Liver (tissue), 9 donors: ENCODE results near the gene RALB. TPM values are rescaled to one million over a fixed set of nuclear protein-coding genes. Genes with fewer than 3 reads are reported as not detected.

ENCODE experiments used
- DNase-seq: peaks from one replicate; pipeline ENCODE4 v3.0.0-alpha.2; 2017; ENCODE audit warnings: low spot score
- H3K27ac ChIP-seq, 2 donors: one replicate each; pipeline ENCODE4 v1.7.0; 2013; ENCODE audit warnings: inconsistent platforms in 2 of 2, low read length in 2 of 2, control low read depth in 1 of 2, low read depth in 1 of 2, mild to moderate bottlenecking in 1 of 2
- H3K27me3 ChIP-seq, 4 donors: one replicate each; pipeline versions ENCODE4 v1.6.1 to v1.7.0; 2013; ENCODE audit warnings: low read length in 3 of 4, inconsistent platforms in 1 of 4, mild to moderate bottlenecking in 1 of 4, moderate library complexity in 1 of 4; ENCODE audit not compliant: control insufficient read depth in 4 of 4, insufficient read depth in 4 of 4
- H3K36me3 ChIP-seq, 4 donors: one replicate each; pipeline versions ENCODE4 v1.6.1 to v1.7.0; 2013; ENCODE audit warnings: low read length in 3 of 4, mild to moderate bottlenecking in 3 of 4, low read depth in 1 of 4, moderate library complexity in 1 of 4; ENCODE audit not compliant: control insufficient read depth in 4 of 4, insufficient read depth in 3 of 4
- H3K4me1 ChIP-seq, 4 donors: one replicate each; pipeline versions ENCODE4 v1.6.1 to v1.7.0; 2013; ENCODE audit warnings: low read length in 3 of 4, mild to moderate bottlenecking in 3 of 4, moderate library complexity in 1 of 4; ENCODE audit not compliant: control insufficient read depth in 4 of 4, insufficient read depth in 4 of 4
- H3K4me3 ChIP-seq, 3 donors: one replicate each; pipeline versions ENCODE4 v1.6.1 to v1.7.0; 2013; ENCODE audit warnings: low read length in 3 of 3, control low read depth in 1 of 3, low read depth in 1 of 3, mild to moderate bottlenecking in 1 of 3
- H3K9ac ChIP-seq, 2 donors: one replicate each; pipeline ENCODE4 v1.7.0; 2013; ENCODE audit warnings: low read length in 2 of 2, mild to moderate bottlenecking in 2 of 2, moderate library complexity in 2 of 2, control low read depth in 1 of 2, low read depth in 1 of 2
- H3K9me3 ChIP-seq, 4 donors: one replicate each; pipeline versions ENCODE4 v1.6.1 to v1.7.0; 2013; ENCODE audit warnings: low read length in 3 of 4; ENCODE audit not compliant: control insufficient read depth in 4 of 4
- ATF3 ChIP-seq: IDR thresholded peaks from 2 replicates; pipeline ENCODE4 v1.6.1; 2016; ENCODE audit warnings: antibody characterized with exemption
- CTCF ChIP-seq: fragments of 150-350 bp; IDR thresholded peaks from 2 replicates; pipeline ENCODE4 v1.5.1; 2017; ENCODE audit warnings: improper control_type of control experiment, low read depth, low read length; ENCODE audit not compliant: missing input control
- EGR1 ChIP-seq, 2 donors: IDR thresholded peaks; 2 replicates each; pipeline ENCODE4 v1.6.1; 2016 to 2018; ENCODE audit warnings: antibody characterized with exemption in 2 of 2, low read depth in 2 of 2
- FOXA1 ChIP-seq: IDR thresholded peaks from 2 replicates; pipeline ENCODE4 v1.6.1; 2016; ENCODE audit warnings: antibody characterized with exemption
- FOXA2 ChIP-seq: IDR thresholded peaks from 2 replicates; pipeline ENCODE4 v1.6.1; 2016; ENCODE audit warnings: antibody characterized with exemption
- GABPA ChIP-seq, 2 donors: IDR thresholded peaks in 1 of 2; conservative IDR thresholded peaks in 1 of 2; 2 replicates each; pipeline ENCODE4 v1.6.1; 2016; ENCODE audit warnings: antibody characterized with exemption in 2 of 2, mild to moderate bottlenecking in 1 of 2, moderate library complexity in 1 of 2
- HNF4A ChIP-seq, 2 donors: conservative IDR thresholded peaks; 2 replicates each; pipeline ENCODE4 v1.6.1; 2016; ENCODE audit warnings: antibody characterized with exemption in 2 of 2, mild to moderate bottlenecking in 2 of 2
- NR2F2 ChIP-seq: IDR thresholded peaks from 2 replicates; pipeline ENCODE4 v1.6.1; 2016; ENCODE audit warnings: antibody characterized with exemption
- RAD21 ChIP-seq, 2 donors: IDR thresholded peaks; 2 replicates each; pipeline ENCODE4 v1.6.1; 2016; ENCODE audit warnings: antibody characterized with exemption in 2 of 2, mild to moderate bottlenecking in 2 of 2
- RXRA ChIP-seq, 2 donors: IDR thresholded peaks; 2 replicates each; pipeline ENCODE4 v1.6.1; 2017 to 2018; ENCODE audit warnings: antibody characterized with exemption in 2 of 2, mild to moderate bottlenecking in 1 of 2
- TAF1 ChIP-seq: conservative IDR thresholded peaks from 2 replicates; pipeline ENCODE4 v1.6.1; 2016; ENCODE audit warnings: antibody characterized with exemption, mild to moderate bottlenecking
- ZBTB33 ChIP-seq: IDR thresholded peaks from 2 replicates; pipeline ENCODE4 v1.6.1; 2016; ENCODE audit warnings: antibody characterized with exemption
- WGBS: extraction: QIAGEN DNeasy Blood & Tissue Kit; methylation state at CpG from one replicate; pipeline ENCODE4 v1.1.7; 2013; 5-methylcytosine and 5-hydroxymethylcytosine counted together
- polyA plus RNA-seq, 2 donors: library from polyadenylated mRNA; stranded (reverse) in 1 of 2; unstranded in 1 of 2; fragments of 200-250 nt in 1 of 2; fragments of >200 nt in 1 of 2; fragmentation: Nextera tagmentation in 1 of 2; extraction: Ambion mirVana in 1 of 2; gene quantifications; one replicate each; pipeline versions ENCODE4 v1.2.1 to v1.2.3, GENCODE V29; 2013 to 2015
- total RNA-seq, 2 donors: library from RNA; depleted of rRNA; stranded (reverse); fragments of >200 nt; gene quantifications; one replicate each; pipeline ENCODE4 v1.2.3, GENCODE V29; 2014
- donor health status: healthy.
- donor health status: healthy.
- donor health status: healthy.
- donor health status: healthy.
- donor health status: healthy.

The RALB gene
- total and polyA plus RNA-seq, 4 donors = 11.1 to 26.4 (median 20.1) TPM

- TF ChIP-seq FOXA1 = no peak
- TF ChIP-seq CTCF = no peak
- no peak for TF ChIP-seq TAF1
- no peak for TF ChIP-seq FOXA2
- no peak for TF ChIP-seq RAD21 (IDR thresholded peaks at IDR 0.05)
- TF ChIP-seq ATF3 = no peak
- TF ChIP-seq NR2F2 = no peak
- TF ChIP-seq RXRA (IDR thresholded peaks at IDR 0.05) = no peak
- no peak for TF ChIP-seq HNF4A (conservative IDR thresholded peaks at IDR 0.05)
- TF ChIP-seq EGR1 (IDR thresholded peaks at IDR 0.05; ENCODE audit: low read depth in 2 of 2) = no peak
- no peak for DNase-seq
- H3K27me3 ChIP-seq = no peaks in the 10 kb centered on the region
- no peak overlapping the region for H3K27ac ChIP-seq
- H3K4me1 ChIP-seq = peaks cover 12 to 33% (median 21%) of the 10 kb centered on the region in 4 donors
- H3K4me3 ChIP-seq = no peak overlapping the region
- no peaks in the 10 kb centered on the region for H3K9me3 ChIP-seq
- no peak overlapping the region for H3K9ac ChIP-seq
- H3K36me3 ChIP-seq = no peaks in the 10 kb centered on the region
- WGBS = 91% methylated on average over 9 of the region's 9 CpGs
Observed at GRCh38 chr2:120226316-120226715, 26.3 kb upstream of the RALB start.

GRCh38 chr2:120227111-120227991 is 25.3 kb upstream of the RALB start:
- Histone ChIP-seq H3K4me3 (no peak overlapping the region), H3K9ac (no peak overlapping the region), H3K36me3 (no peaks in the 10 kb centered on the region), H3K27ac (no peak overlapping the region), H3K4me1 (peaks cover 14 to 28% (median 21%) of the 10 kb centered on the region in 4 donors), H3K27me3 (no peaks in the 10 kb centered on the region), H3K9me3 (no peaks in the 10 kb centered on the region)
- 82% methylated on average over 16 of the region's 16 CpGs for WGBS
- TF ChIP-seq RXRA (IDR thresholded peaks at IDR 0.05) = no peak
- DNase-seq = no peak

- TF ChIP-seq FOXA1 = no peak
- TF ChIP-seq ATF3 = no peak
- TF ChIP-seq RAD21 (IDR thresholded peaks at IDR 0.05) = no peak
- TF ChIP-seq ZBTB33 = no peak
- no peak for TF ChIP-seq GABPA (IDR thresholded peaks at IDR 0.05 in 1 of 2, conservative IDR thresholded peaks at IDR 0.05 in 1 of 2)
- TF ChIP-seq TAF1 = no peak
- WGBS = 79% methylated on average over 5 of the region's 5 CpGs
- Histone ChIP-seq H3K9ac (no peak overlapping the region), H3K4me1 (peaks cover 8 to 23% (median 19%) of the 10 kb centered on the region in 4 donors), H3K27ac (no peak overlapping the region), H3K36me3 (no peaks in the 10 kb centered on the region), H3K9me3 (no peaks in the 10 kb centered on the region), H3K27me3 (no peaks in the 10 kb centered on the region), H3K4me3 (no peak overlapping the region)
- no peak for DNase-seq
Observed at GRCh38 chr2:120228503-120228902, 24.1 kb upstream of the RALB start.
